COLO829 (cell line): ENCODE measurements around the gene MDFIC2.
"Not testable (repeated sequence)": the region's sequence is repeated elsewhere in the genome, so short reads cannot be mapped to it uniquely, and the experiment has no call there.

ENCODE experiments used
- DNase-seq: peaks from one replicate; pipeline ENCODE4 v3.0.0; 2012; ENCODE audit warnings: low spot score

MDFIC2 gene

DNA sequence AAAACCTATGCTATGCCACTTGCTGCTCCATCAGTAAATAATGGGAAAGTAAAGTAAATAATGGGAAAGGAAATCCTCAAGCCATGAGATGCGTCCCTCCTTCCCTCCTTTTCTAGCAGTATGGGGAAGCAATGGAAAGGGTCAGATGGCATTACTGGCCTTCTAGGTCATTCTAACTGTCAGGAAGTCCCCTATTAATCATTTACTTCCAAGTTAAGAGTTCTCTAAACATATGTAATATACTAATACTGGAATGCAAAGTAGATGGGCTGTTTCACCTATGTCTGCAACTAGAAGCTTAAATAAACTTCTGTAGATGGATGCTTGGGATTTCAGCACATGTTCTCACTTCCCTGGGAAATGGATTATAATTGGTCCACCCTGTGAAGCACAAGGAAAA is 55.9 kb downstream of the MDFIC2 start:
- no peak for DNase-seq

- DNase-seq = no peak
These were observed 61.9 kb downstream of the MDFIC2 start for GRCh38 chr3:70250492-70250891.

DNA sequence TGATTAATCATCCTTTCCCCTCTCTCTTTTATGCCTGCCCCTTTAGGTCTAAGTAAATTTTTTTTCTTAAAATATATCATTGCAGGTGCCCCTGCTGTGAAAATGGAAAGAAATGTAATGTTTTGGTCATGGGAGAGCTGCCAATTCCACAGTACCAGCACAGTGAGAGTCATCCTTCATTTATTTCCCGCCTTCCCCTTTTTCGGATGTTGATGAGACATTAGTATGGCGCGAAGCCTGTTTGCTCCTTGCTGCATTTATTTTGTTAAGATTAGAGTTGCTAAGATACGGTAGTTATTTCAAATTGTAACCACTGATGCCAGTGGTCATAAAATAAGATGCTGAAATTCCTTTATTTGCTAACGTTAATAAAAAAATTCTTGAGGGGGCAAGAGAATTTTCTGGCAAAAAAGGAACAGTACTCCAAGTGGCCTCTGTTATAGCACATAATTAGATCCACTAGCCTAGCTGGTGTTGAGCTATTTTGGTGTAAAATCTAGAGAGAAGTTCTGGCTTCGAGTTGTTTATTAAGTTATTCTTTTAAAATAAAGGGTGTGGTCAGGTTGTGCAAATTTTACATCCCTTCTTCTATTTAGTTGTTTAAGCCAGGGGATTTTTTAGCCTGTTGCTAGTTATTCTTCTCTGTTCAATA is 62.8 kb downstream of the MDFIC2 start:
- DNase-seq = no peak

DNA sequence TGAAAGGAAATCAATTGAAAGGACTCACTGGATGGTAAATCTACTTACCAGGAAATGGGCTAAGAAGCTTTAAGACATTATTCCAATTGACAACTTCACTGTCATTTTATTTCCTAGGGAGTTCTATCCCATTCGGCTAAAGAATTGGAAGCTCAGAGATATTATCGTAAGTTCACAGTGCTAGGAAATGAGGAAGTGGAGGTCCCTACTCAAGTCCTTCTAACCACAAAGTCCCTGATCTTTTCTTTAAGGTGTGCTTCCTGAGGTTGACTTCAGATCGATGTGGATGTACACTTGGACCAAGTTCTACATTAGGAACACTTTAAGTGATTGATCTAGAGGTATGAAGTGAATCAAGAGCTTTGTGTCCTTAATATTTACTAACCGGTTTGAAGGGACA is 63.6 kb downstream of the MDFIC2 start:
- no peak for DNase-seq

DNA sequence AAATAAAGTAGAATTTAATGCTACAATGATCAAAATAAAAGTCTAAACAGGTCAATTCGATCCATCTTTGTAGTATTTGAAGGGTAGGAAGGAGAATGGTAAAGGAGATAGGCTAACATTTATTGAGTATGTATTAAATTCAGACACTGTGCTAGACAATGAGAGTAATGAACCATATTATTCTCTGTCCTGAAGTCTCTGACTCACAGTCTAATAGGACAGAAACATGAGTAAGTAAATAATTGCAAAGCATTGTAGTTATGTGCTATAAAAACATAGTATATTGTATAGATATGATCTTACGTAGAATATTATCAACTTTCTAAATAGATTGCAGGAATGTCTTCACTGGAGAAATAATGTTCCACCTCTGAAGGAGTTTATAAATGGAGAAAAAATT is 64.5 kb downstream of the MDFIC2 start:
- DNase-seq = no peak

- DNase-seq = peak; percentile 16
These were observed 66.5 kb downstream of the MDFIC2 start for GRCh38 chr3:70245746-70246525.

- no peak for DNase-seq
These were observed 68.0 kb downstream of the MDFIC2 start for GRCh38 chr3:70244422-70244821.

GRCh38 chr3:70242297-70242882 is 70.0 kb downstream of the MDFIC2 start:
- DNase-seq = no peak

DNA sequence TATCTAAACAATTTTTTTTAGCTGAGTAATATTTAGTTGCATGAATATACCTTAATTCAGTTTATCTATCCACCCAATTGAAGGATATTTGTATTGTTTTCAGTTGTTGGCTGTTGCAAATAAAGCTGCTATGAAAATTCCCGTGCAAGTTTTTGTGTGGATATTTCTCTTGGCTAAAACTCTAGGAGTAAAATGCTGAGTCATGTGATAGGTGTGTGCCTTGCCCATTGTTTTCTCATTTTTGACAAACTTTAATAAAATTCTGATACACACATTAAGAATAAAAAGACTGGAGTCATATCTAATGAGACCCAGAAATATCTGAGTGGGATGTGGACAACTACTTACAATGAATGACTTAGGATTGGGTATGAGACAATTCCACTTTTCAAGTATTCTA is 78.6 kb downstream of the MDFIC2 start:
- DNase-seq = no peak

GRCh38 chr3:70233112-70233511 is 79.3 kb downstream of the MDFIC2 start:
- no peak for DNase-seq

DNA sequence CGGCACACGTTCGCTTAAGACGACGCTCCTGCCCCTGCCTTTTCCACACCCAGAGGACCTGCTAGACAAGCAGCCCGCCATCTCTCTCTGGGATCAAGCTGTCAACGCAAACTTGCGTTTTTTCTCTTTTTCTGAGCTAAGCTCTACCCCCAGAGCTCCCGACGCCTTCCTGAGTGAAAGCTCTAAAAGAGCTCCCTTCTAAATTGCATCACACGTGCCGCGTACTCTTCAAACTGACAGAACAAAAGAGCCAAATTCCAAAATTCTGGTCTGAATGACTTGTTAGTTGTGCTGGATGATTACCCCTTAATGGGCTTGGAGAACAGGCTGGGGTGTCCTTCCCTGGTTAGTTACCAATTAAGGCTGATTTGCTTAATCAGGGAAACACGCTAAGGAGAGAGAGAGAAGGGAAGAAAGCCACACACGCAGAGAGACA is 81.2 kb downstream of the MDFIC2 start:
- DNase-seq = no peak

DNA sequence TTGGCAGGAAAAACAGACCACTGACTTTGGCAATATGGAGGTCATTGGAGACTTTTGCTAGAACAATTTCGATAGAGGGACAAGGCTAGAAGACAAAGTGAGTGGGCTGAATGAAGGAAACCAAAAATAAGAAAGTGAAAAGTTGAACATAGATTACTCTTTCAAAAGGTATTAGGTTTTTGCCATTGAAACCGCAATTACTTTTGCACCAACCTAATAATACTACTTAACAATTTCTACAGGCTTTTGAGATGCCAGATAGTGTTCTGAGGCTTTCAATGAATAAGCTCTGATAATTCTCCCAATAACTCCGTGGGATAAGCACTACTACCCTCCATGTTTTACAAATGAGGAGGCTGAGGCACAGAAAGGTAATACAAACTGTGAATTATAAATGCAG is 85.0 kb downstream of the MDFIC2 start:
- DNase-seq = no peak

DNA sequence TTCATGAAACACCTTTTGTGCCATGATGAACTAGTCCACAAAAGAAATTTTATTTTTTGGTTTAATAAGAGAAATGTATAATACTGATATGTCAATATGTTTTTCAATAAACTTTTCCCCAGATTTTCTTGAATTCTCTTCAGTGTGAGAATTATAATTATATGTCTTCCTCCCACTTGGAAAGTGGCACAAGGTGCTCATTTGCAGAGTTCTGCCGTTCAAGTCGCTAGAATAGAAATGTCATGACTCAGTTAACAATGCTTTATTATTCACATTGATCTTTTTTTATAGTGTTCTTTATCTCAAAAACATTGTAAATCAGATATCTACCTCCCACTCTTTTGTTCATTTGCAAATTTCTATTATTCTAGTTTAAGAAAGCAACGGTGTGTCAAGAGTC is 87.3 kb downstream of the MDFIC2 start:
- DNase-seq = no peak

DNA sequence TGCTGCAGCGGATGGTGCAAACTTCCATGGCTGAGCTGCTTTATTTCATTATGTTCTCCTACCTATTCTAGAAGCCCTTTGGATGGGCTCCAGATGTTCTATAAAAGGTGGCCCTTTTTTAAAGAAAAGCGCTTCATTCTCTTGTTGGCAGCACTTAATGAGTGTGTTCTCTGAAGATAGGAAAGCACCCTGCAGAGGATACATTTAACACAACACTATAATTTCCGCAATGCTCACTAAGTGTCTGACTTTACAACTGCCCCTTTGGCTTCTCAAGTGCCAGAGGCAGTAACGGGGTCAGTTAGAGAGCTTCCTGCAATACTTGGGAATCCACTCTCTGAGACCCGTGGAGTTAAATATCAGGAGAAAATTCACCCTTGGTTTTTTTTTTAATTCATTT is 88.1 kb downstream of the MDFIC2 start:
- no peak for DNase-seq

DNA sequence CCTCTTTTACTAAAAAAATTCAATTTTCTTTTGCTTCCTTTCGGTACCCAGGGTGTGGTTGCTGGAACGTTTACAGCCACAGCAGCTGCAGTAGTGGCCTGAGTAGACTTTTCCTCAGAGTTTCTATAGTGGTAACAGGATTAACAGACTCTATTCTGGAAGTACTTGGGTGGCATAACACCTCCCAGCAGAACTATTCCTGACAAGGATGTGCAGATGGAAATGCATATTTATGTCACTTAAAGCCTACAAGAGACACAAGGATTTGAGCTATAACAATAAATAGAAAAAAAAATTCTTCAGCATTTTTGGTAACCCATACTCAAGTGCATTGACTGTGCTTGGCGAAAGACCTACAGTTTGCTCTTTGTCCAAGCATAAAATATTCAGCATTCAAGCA is 94.0 kb downstream of the MDFIC2 start:
- DNase-seq = no peak

- not testable (repeated sequence) for DNase-seq
These were observed 101.2 kb downstream of the MDFIC2 start for GRCh38 chr3:70211274-70211673.

DNA sequence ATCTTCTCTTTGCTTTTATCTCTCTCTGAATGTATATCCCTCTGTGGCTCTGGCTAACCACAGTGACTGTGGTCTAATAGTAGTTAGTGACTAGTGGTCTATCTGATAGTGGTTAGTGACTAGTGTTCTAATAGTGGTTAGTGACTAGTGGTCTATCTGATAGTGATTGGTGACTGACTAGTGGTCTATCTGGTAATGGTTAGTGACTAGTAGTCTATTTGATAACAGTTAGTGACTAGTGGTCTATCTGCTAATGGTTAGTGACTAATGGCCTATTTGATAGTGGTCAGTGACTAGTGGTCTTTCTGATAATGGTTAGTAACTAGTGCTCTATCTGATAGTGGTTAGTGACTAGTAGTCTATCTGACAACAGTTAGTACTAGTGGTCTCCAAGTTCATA is 110.5 kb downstream of the MDFIC2 start:
- no peak for DNase-seq

- DNase-seq = no peak
These were observed 122.5 kb downstream of the MDFIC2 start for GRCh38 chr3:70189884-70190473.

- DNase-seq = no peak
These were observed 126.2 kb downstream of the MDFIC2 start for GRCh38 chr3:70186221-70186620.

DNA sequence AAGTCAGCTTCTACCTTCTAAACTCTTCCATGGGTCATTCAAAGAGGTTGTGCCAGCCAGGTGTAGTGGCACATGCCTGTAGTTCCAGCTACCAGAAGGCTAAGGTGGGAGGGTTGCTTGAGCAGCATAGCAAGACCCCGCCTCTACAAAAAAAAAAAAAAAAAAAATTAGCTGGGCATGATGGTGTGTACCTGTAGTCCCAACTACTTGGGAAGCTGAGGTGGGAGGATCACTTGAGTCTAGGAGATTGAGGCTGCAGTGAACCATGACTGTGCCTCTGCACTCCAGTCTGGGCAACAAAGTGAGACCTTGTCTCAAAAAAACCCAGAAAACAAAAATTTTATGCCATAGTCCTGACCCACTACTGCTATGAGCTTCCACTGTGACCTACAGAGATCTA is 126.8 kb downstream of the MDFIC2 start:
- DNase-seq = no peak

- DNase-seq = no peak
These were observed 128.5 kb downstream of the MDFIC2 start for GRCh38 chr3:70183781-70184504.

DNA sequence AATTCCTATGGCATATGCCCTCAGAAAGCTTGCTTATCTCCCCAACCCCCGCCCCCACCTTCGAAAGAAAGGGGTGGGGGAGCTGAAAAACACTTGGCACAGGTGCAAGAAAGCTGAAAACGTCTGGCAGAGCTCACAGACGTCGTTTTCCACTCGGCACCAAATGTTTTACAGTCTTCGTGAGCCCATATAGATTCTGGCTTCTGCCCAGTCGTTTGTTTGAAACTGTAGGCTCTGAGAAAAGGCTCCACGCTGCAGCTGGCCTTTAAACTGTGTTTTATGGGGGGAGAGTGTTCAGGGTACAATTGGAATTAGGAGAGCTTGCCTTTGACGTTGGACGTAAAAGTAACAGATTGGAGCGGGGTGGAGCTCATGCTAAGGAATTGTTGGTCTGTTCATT is 130.3 kb downstream of the MDFIC2 start:
- no peak for DNase-seq
